Measurements from ENCODE around the gene TIAM1. TPM values are rescaled to one million over a fixed set of nuclear protein-coding genes. Genes with fewer than 3 reads are reported as not detected.

TIAM1 gene
- total RNA-seq, 1 donor from 2014 or later = 23.3 TPM

- TF ChIP-seq CTCF (IDR thresholded peaks at IDR 0.05; ENCODE audit: partially characterized antibody, unreplicated experiment) = no peak
- H3K27me3 Mint-ChIP-seq (ENCODE audit: unreplicated experiment) = no peaks in the 10 kb centered on the region
- no peak for DNase-seq
- peaks cover 10% of the 10 kb centered on the region for H3K4me1 Mint-ChIP-seq (ENCODE audit: low read depth, unreplicated experiment)
- no peaks in the 10 kb centered on the region for H3K36me3 Mint-ChIP-seq (ENCODE audit: unreplicated experiment)
- no peak overlapping the region for H3K27ac Mint-ChIP-seq (ENCODE audit: unreplicated experiment)
- no peak overlapping the region for H3K4me3 Mint-ChIP-seq (ENCODE audit: unreplicated experiment)
- H3K9me3 Mint-ChIP-seq (ENCODE audit: unreplicated experiment) = no peaks in the 10 kb centered on the region
Measured at GRCh38 chr21:31252611-31253010, 91.5 kb downstream of the TIAM1 start.

- Mint-ChIP-seq H3K27ac (ENCODE audit: unreplicated experiment) (no peak overlapping the region), H3K9me3 (ENCODE audit: unreplicated experiment) (no peaks in the 10 kb centered on the region), H3K27me3 (ENCODE audit: unreplicated experiment) (no peaks in the 10 kb centered on the region), H3K4me1 (ENCODE audit: low read depth, unreplicated experiment) (peaks cover 10% of the 10 kb centered on the region), H3K4me3 (ENCODE audit: unreplicated experiment) (no peak overlapping the region), H3K36me3 (ENCODE audit: unreplicated experiment) (no peaks in the 10 kb centered on the region)
- no peak for DNase-seq
- no peak for TF ChIP-seq CTCF (IDR thresholded peaks at IDR 0.05; ENCODE audit: partially characterized antibody, unreplicated experiment)
Measured at GRCh38 chr21:31252091-31252490, 92.0 kb downstream of the TIAM1 start.

GRCh38 chr21:31251686-31252085 lies 92.4 kb downstream of the TIAM1 start:
- DNase-seq = no peak
- Mint-ChIP-seq H3K4me1 (ENCODE audit: low read depth, unreplicated experiment) (peaks cover 10% of the 10 kb centered on the region), H3K27me3 (ENCODE audit: unreplicated experiment) (no peaks in the 10 kb centered on the region), H3K36me3 (ENCODE audit: unreplicated experiment) (no peaks in the 10 kb centered on the region), H3K9me3 (ENCODE audit: unreplicated experiment) (no peaks in the 10 kb centered on the region), H3K27ac (ENCODE audit: unreplicated experiment) (no peak overlapping the region), H3K4me3 (ENCODE audit: unreplicated experiment) (no peak overlapping the region)
- no peak for TF ChIP-seq CTCF (IDR thresholded peaks at IDR 0.05; ENCODE audit: partially characterized antibody, unreplicated experiment)

- Mint-ChIP-seq H3K4me1 (ENCODE audit: low read depth, unreplicated experiment) (peaks cover 3% of the 10 kb centered on the region), H3K27ac (ENCODE audit: unreplicated experiment) (no peak overlapping the region), H3K4me3 (ENCODE audit: unreplicated experiment) (no peak overlapping the region), H3K9me3 (ENCODE audit: unreplicated experiment) (no peaks in the 10 kb centered on the region), H3K27me3 (ENCODE audit: unreplicated experiment) (no peaks in the 10 kb centered on the region), H3K36me3 (ENCODE audit: unreplicated experiment) (peaks cover 11% of the 10 kb centered on the region)
- no peak for DNase-seq
- TF ChIP-seq CTCF (IDR thresholded peaks at IDR 0.05; ENCODE audit: partially characterized antibody, unreplicated experiment) = no peak
Measured at GRCh38 chr21:31248598-31248997, 95.5 kb downstream of the TIAM1 start.

GRCh38 chr21:31243611-31244010 lies 100.5 kb downstream of the TIAM1 start:
- no peaks in the 10 kb centered on the region for H3K4me1 Mint-ChIP-seq (ENCODE audit: low read depth, unreplicated experiment)
- no peak for TF ChIP-seq CTCF (IDR thresholded peaks at IDR 0.05; ENCODE audit: partially characterized antibody, unreplicated experiment)
- H3K36me3 Mint-ChIP-seq (ENCODE audit: unreplicated experiment) = peaks cover 28% of the 10 kb centered on the region
- H3K27me3 Mint-ChIP-seq (ENCODE audit: unreplicated experiment) = no peaks in the 10 kb centered on the region
- H3K4me3 Mint-ChIP-seq (ENCODE audit: unreplicated experiment) = no peak overlapping the region
- DNase-seq = no peak
- H3K27ac Mint-ChIP-seq (ENCODE audit: unreplicated experiment) = no peak overlapping the region
- no peaks in the 10 kb centered on the region for H3K9me3 Mint-ChIP-seq (ENCODE audit: unreplicated experiment)
